NOMO-1 (cell line): ENCODE measurements around the gene MTMR1.

Experiments used
- DNase-seq, 2 experiments: peaks; one replicate each; lab custom pipeline; 2025; ENCODE audit not compliant: unreplicated experiment in 2 of 2; lab: John Stamatoyannopoulos, UW

The MTMR1 gene

GRCh38 chrX:150761819-150762216 is 68.6 kb downstream of the MTMR1 start:
- no peak for DNase-seq

- DNase-seq, result no peak
These were observed 69.3 kb downstream of the MTMR1 start for GRCh38 chrX:150762258-150763165.

DNA sequence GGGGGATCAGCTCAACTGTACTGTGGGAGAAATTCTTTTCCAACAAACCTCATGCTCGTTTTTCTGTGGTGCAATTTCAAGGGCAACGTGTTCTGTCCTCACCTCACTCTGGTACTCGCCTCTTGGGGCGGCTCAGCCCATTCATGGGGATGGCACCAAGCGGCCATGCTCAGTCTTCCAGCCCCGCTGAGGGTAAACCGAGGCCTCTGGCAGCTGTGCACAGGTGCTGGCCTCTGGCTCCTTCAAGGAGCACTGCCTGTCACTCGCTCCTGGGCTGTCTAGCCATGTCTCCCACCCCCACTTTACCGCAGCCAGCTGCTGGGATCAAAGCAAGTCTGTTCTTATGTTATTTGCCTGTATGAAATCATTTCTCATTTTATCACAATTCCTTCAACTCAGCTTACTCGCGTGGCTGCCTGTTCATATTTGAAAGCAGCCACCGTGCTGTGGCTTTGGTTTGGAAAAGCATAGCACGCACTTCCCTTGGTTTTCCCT is 70.2 kb downstream of the MTMR1 start:
- DNase-seq, result no peak

- DNase-seq, result no peak
These were observed 70.6 kb downstream of the MTMR1 start for GRCh38 chrX:150763810-150764209.

GRCh38 chrX:150765237-150765636 is 72.0 kb downstream of the MTMR1 start:
- DNase-seq, result no peak

GRCh38 chrX:150765782-150766350 is 72.7 kb downstream of the MTMR1 start:
- no peak for DNase-seq

GRCh38 chrX:150766351-150767044 is 73.3 kb downstream of the MTMR1 start:
- no peak for DNase-seq

DNA sequence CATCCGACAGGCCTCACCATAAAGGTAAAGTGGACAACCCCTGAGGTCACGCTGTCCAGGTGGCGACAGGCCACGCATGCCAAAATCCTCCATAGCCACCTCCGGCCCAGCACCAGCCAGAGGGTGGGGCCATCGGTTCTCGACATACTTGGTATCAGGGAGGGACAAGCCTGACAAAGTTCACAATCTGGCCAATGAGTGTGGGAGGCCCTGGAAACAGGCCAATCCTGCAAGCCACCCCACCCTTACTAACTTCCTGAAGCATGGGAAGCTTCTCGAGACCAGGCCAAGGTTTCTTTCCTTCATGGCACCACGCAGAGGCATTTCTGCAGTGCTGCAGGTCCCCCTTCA is 73.8 kb downstream of the MTMR1 start:
- DNase-seq, result peak in 1 of 2 experiments; percentile 27

GRCh38 chrX:150767475-150768131 is 74.4 kb downstream of the MTMR1 start:
- DNase-seq, result peak; percentile 59 to 80

DNA sequence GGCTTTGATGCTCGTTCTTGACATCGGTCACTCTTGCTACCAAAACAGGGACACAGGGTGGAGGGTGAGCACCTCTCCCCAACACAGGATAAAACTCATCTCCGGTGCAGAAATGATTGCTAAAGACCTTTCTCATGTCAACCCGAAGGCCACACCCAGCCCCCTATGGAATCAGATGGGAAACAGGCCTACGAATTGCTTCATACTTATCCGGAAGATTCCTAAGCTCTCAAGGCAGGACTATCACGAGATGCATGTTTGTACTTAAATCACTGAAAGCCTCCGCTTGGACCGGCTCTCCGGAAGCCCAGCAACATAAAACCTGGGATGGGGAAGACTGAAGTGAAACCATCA is 74.9 kb downstream of the MTMR1 start:
- DNase-seq, result peak; percentile 15 to 30

- DNase-seq, result no peak
These were observed 75.5 kb downstream of the MTMR1 start for GRCh38 chrX:150768580-150769190.

DNA sequence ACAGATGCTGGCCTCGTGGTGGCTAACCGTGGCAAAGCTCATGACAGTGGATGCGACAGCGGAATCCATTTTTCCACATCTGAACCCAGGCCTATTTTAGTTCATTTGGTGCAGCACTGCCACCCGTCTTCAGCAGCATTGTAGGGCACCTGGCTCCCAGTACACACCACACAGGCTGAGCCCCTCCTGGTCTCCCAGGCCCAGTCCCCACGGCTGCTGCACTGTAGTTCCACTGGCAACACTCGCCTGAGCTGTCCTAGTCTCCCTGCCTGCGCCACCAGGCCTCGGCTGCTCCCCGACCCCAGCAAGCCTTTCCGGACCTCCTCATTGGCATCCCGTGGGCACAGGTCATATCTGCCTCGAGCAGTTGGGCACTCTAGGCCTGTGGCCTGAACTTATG is 76.2 kb downstream of the MTMR1 start:
- no peak for DNase-seq

GRCh38 chrX:150770623-150771022 is 77.4 kb downstream of the MTMR1 start:
- no peak for DNase-seq

DNA sequence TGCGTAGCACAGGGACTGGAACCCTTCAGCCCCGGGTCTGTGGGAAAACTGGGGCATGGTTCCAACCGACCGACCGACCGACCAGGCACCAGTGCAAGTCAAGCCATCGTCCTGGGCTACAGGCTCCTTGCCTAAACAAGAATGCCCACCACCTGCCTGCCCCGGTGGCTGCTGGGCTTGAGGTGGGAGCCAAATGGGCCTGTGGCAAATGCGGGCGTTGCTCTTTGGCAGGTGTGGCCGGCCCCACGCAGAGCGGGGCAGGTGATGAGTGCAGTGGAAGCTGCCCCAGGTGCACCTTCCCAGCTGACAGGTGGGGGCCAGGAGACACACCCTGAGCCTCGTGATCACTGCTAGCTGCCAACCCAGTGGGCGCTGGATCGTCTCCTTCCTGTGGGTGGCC is 77.9 kb downstream of the MTMR1 start:
- DNase-seq, result no peak

DNA sequence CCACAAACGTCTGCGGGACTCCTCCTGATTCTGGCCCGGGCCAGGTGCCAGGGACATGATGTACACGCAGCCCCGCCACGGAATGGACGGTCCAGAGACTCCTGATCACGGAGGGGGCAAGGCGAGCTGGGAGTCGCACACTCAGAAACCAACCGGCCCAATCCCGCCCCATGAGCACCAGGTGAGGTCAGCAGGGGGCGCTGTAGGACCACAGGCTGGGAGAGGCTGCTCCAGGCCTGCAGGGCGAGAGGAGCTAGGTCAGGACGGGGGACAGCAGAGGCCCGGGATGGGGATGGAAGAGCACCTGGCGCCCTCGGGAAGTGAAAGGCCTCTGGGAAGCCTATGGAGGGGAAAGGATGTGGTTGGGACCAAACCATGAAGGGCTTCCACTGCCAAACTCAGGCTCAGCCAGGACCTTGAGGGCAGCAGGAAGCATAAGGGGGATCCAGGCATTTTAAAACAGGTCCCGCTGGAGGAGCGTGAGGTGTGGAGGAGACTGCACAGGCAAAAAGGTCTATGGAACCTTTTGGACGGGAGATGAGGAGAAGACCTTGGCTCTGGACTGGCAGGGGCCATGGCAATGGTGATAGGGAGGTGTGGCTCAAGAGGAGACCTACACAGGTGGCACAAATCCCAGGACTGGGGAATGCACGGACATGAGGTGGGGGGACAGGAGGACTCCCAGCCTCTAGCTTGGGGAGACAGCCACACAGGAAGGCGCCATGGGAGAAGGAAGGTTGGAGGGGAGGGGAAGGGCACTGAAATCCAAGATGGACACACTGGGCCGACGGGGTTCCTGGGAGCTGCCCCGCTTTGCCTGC is 79.2 kb downstream of the MTMR1 start:
- DNase-seq, result peak; percentile 5 to 30

- DNase-seq, result no peak
These were observed 79.9 kb downstream of the MTMR1 start for GRCh38 chrX:150773117-150773516.

DNA sequence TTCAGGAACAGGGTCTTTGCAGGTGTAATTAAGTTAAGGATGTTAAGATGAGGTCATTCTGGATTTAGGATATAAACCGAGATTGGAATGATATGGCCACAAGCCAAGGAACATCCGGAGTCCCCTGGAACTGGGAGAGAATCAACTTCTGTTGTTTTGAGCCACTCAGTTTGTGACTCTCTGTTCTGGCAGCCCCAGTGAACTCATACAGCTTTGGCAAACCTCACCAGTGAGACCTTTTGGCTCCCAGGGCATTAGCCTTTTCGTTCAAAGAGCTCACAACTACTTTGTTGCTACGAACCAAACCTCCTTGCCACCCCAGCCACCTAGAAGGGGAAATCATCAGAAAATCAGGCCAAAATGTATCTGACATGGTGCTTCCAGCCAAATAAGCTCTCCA is 80.4 kb downstream of the MTMR1 start:
- no peak for DNase-seq

DNA sequence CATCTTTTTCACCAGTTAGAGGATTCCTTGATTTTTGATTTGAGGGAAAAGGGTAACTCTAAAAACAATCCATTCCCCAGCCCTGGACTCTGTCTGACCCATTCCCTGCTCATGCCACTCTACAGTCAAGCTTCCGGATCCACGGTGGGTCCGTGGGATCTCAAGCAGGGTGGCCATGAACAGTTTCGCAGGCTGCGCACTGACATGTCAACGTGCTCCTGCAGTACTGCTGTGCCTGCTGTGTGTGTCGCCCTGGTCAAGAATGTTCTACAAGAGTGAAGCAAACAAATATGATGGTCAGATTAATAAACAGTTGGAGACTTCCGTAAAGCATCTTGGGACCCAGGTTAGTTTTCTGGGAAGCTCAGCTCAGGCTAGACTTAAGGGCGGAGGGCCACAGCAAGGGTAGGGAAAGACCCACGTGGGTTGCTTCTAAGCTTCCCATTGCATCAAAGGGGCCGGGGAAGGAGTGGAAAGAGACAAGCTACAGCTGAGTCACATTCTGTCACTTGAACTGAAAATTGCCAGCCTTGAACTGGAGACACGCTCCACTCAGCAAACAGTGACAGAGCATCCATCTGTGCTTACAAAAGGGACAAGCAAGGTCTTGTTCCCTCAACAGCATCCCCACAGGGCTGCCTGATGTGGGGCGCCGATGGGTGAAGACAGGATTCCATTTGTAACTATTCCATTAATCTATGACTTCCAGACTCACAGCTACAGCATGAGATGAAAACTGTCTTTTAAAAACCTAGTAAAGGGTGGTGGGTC is 81.8 kb downstream of the MTMR1 start:
- DNase-seq, result no peak
